Tibial artery (tissue), 4 donors: Measurements from ENCODE around the gene SLC9A2.

Experiments
- DNase-seq, 2 donors: peaks; one replicate each; pipeline ENCODE4 v3.0.0-alpha.2; 2019
- H3K27ac ChIP-seq, 2 donors: fragments of 200-600 bp; sonication (generic) in 1 of 2; 1 replicate in 1 of 2; 2 replicates in 1 of 2; pipeline ENCODE4 v1.5.1; 2018 to 2019; ENCODE audit warnings: mild to moderate bottlenecking in 1 of 2
- H3K27me3 ChIP-seq, 2 donors: fragments of 200-600 bp; sonication (generic) in 1 of 2; one replicate each; pipeline versions ENCODE4 v1.5.1 to v1.6.0; 2016 to 2019
- H3K36me3 ChIP-seq, 3 donors: fragments of 200-600 bp; sonication (generic) in 2 of 3; one replicate each; pipeline ENCODE4 v1.5.1; 2016 to 2019; ENCODE audit warnings: mild to moderate bottlenecking in 2 of 3
- H3K4me1 ChIP-seq, 4 donors: fragments of 200-600 bp; sonication (generic) in 2 of 4; 1 replicate in 3 of 4; 2 replicates in 1 of 4; pipeline ENCODE4 v1.5.1; 2016 to 2019
- H3K4me3 ChIP-seq, 2 donors: fragments of 200-600 bp; sonication (generic) in 1 of 2; 1 replicate in 1 of 2; 2 replicates in 1 of 2; pipeline ENCODE4 v1.5.1; 2018 to 2019; ENCODE audit warnings: mild to moderate bottlenecking in 2 of 2
- H3K9me3 ChIP-seq, 3 donors: fragments of 200-600 bp; sonication (generic) in 1 of 3; one replicate each; pipeline ENCODE4 v1.5.1; 2016 to 2019
- intact Hi-C: fragments of 100-400 bp; cut with DNase I; formaldehyde crosslinking; loops from one replicate; pipeline ENCODE4 v1.15.0; 2023; ENCODE audit warnings: low total_unique reads
- TF ChIP-seq, protein P1 (sequence below), 2 experiments: fragments of 200-600 bp in 1 of 2; fragments of 450-650 bp in 1 of 2; IDR thresholded peaks; one replicate each; pipeline ENCODE4 v1.5.1; 2017 to 2019; ENCODE audit warnings: antibody characterized with exemption in 2 of 2, mild to moderate bottlenecking in 1 of 2, moderate library complexity in 1 of 2

The SLC9A2 gene

DNA sequence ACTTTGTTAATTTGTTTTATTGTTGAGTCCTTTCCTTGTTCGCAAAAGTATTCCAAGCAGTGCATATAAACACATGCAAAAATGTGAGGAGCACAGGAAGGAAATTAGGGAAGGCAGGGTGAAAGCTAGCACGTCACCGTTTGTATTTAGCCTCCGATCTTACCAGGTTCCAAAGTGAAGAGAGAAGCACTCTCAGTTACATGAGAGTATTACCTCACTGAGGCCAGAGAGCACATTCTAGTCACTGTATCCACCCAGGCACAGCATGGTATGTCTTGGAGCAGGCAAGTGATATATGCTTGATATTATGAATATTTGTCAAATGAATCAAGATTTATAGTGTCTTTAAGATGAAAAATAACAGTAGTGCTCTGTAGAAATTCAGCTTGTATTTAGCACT, 135.9 kb downstream of the SLC9A2 start:
- TF ChIP-seq, protein P1, sequence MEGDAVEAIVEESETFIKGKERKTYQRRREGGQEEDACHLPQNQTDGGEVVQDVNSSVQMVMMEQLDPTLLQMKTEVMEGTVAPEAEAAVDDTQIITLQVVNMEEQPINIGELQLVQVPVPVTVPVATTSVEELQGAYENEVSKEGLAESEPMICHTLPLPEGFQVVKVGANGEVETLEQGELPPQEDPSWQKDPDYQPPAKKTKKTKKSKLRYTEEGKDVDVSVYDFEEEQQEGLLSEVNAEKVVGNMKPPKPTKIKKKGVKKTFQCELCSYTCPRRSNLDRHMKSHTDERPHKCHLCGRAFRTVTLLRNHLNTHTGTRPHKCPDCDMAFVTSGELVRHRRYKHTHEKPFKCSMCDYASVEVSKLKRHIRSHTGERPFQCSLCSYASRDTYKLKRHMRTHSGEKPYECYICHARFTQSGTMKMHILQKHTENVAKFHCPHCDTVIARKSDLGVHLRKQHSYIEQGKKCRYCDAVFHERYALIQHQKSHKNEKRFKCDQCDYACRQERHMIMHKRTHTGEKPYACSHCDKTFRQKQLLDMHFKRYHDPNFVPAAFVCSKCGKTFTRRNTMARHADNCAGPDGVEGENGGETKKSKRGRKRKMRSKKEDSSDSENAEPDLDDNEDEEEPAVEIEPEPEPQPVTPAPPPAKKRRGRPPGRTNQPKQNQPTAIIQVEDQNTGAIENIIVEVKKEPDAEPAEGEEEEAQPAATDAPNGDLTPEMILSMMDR (IDR thresholded peaks at IDR 0.05), result no peak
- Histone ChIP-seq H3K9me3 (no peaks in the 10 kb centered on the region), H3K27me3 (no peaks in the 10 kb centered on the region), H3K36me3 (no peaks in the 10 kb centered on the region), H3K4me3 (no peak overlapping the region), H3K4me1 (peaks cover 0 to 26% (median 5%) of the 10 kb centered on the region in 4 donors), H3K27ac (no peak overlapping the region)
- intact Hi-C loops, result no loop called here
- no peak for DNase-seq

DNA sequence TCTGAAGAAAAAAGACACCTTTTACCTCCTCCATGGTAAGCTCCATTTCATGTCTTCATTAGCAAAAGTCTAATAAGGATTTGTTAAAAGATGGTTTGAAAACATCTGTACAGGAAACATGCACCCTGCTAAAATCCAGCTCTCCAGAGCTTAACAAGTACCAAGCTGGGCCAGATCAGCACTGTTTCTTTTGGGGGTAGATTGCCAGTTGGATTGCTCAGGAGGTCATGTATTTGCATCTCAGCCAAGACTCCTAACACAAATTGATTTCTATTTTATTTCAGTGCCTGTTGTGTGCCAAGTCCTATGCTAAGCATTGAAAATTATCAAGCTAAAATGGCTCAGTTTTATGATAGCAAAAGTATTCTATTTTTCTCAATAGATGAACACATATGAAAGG, 139.1 kb downstream of the SLC9A2 start:
- Histone ChIP-seq H3K4me1 (peaks cover 0 to 26% (median 7%) of the 10 kb centered on the region in 4 donors), H3K27me3 (no peaks in the 10 kb centered on the region), H3K36me3 (no peaks in the 10 kb centered on the region), H3K4me3 (no peak overlapping the region), H3K27ac (no peak overlapping the region), H3K9me3 (no peaks in the 10 kb centered on the region)
- DNase-seq, result no peak
- TF ChIP-seq, protein P1 (IDR thresholded peaks at IDR 0.05), result no peak
- intact Hi-C loops, result no loop called here
